NB4 (cell line): ENCODE measurements around the gene MORN1.
"Not testable (repeated sequence)": the region's sequence is repeated elsewhere in the genome, so short reads cannot be mapped to it uniquely, and the experiment has no call there.

ENCODE experiments used
- DNase-seq: peaks from one replicate; pipeline ENCODE4 v3.0.0; 2010; ENCODE audit warnings: low read depth
- H3K4me3 ChIP-seq: one replicate; pipeline ENCODE4 v1.5.1; 2011; ENCODE audit warnings: mild to moderate bottlenecking, low read depth, low read length, moderate library complexity
- CTCF ChIP-seq: IDR thresholded peaks from one replicate; pipeline ENCODE4 v1.5.1; 2012; ENCODE audit warnings: low read depth, low read length
- MYC ChIP-seq: IDR thresholded peaks from 2 replicates; pipeline ENCODE4 v1.6.1; 2011; ENCODE audit warnings: low read depth, low read length
- POLR2A ChIP-seq: IDR thresholded peaks from 2 replicates; pipeline ENCODE4 v1.6.1; 2011; ENCODE audit warnings: mild to moderate bottlenecking; ENCODE audit not compliant: insufficient read length; ENCODE audit errors: extremely low read depth
- TF ChIP-seq, protein P1 (sequence below): IDR thresholded peaks from 2 replicates; pipeline ENCODE4 v1.6.1; 2011; ENCODE audit warnings: low read depth, low read length

MORN1 gene

DNA sequence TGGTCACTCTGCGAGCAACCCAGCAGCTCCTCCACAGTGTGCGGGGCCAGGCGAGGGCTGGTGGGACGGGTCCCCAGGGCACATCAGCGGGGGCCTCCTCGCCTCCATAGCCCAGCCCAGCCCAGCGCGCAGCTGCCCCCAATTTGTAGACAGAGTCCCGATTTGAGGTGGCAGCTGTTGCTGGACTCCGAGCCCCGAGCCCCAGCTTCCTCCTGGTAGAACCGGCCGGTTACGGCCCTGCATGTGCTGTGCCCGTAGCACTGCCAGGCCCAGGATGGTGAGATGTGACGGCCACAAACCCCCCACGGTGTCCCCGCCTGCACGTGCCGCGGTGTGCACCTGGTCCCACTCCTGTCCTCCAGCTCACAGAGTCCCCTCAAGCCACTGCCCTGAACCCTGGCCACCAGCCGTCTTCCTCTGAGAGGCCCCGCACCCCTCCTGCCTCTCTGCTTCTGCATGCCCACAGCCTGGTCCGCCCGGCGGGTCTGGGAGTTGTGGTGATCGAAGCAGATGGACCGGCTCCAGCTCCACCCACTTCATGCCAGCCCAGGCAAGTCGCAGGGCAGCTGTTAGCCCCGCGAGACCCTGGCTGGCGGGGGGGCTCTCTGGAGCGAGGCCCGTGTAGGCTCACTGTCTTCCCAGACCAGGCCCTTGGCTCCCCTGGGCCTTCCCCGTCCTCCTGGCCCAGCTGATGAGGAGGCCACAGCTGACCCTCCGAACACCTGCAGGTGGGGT, 55.5 kb downstream of the MORN1 start:
- no peak for DNase-seq
- TF ChIP-seq MYC (no peak), POLR2A (no peak)
- TF ChIP-seq, protein P1, sequence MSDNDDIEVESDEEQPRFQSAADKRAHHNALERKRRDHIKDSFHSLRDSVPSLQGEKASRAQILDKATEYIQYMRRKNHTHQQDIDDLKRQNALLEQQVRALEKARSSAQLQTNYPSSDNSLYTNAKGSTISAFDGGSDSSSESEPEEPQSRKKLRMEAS = no peak
- no peak overlapping the region for H3K4me3 ChIP-seq

- no peak for TF ChIP-seq CTCF
- no peak for TF ChIP-seq POLR2A
- H3K4me3 ChIP-seq = no peak overlapping the region
- no peak for DNase-seq
Measured at GRCh38 chr1:2334883-2335534, 56.3 kb downstream of the MORN1 start.

DNA sequence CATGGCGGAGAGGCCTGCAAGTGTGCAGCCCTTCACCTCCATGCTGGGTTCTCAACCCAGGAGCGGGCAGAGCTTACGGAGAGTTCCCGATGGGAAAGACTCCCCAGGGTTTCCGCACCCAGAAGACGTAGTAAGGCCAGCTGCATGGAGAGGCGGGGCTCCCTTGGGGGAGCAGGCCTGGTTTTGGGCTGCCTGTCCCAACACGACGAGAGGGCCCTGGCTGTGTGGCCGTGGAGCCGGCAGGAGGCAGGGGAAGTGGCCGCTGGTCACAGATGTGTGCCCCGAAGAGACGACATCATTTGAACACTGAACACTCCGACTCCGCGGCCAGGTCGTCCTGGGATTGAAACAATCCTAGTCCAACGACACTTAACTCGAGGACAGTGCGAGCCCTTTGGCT, 57.0 kb downstream of the MORN1 start:
- no peak for TF ChIP-seq CTCF
- TF ChIP-seq, protein P1 = no peak
- TF ChIP-seq POLR2A = no peak
- TF ChIP-seq MYC = no peak
- no peak overlapping the region for H3K4me3 ChIP-seq
- no peak for DNase-seq

GRCh38 chr1:2331580-2331979, 59.8 kb downstream of the MORN1 start:
- not testable (repeated sequence) for DNase-seq

GRCh38 chr1:2331200-2331544, 60.2 kb downstream of the MORN1 start:
- DNase-seq = no peak
- TF ChIP-seq, protein P1 = no peak
- TF ChIP-seq MYC = no peak
- TF ChIP-seq POLR2A = no peak
- no peak for TF ChIP-seq CTCF

More at GRCh38 chr1:2331580-2331979, 59.8 kb downstream of the MORN1 start:
- not testable (repeated sequence) for H3K4me3 ChIP-seq

GRCh38 chr1:2330519-2331199, 60.7 kb downstream of the MORN1 start:
- H3K4me3 ChIP-seq = no peak overlapping the region
- DNase-seq = no peak
- no peak for TF ChIP-seq MYC
- TF ChIP-seq, protein P1 = no peak
- no peak for TF ChIP-seq CTCF
- TF ChIP-seq POLR2A = no peak

More at GRCh38 chr1:2331200-2331544, 60.2 kb downstream of the MORN1 start:
- no peak overlapping the region for H3K4me3 ChIP-seq
